ENCODE data around the gene EBI3. TPM values are rescaled to one million over a fixed set of nuclear protein-coding genes. Genes with fewer than 3 reads are reported as not detected.

Gene EBI3
- total and polyA plus RNA-seq, 2 of the 13 experiments (the other 11 are each of a cell fraction or from before 2014, with no cell fraction given), result 3.4 TPM; not detected in 1

- TF ChIP-seq ZNF609 (CRISPR knock-in tag; IDR thresholded peaks at IDR 0.05; ENCODE audit: borderline replicate concordance) (no peak), ZBTB39 (CRISPR knock-in tag; IDR thresholded peaks at IDR 0.05) (no peak), ZNF800 (CRISPR knock-in tag; IDR thresholded peaks at IDR 0.05) (no peak), IKZF5 (CRISPR knock-in tag; IDR thresholded peaks at IDR 0.05) (0 out of 2 replicates have a peak, but pooled peaks have one; percentile 53), HNRNPUL1 (IDR thresholded peaks at IDR 0.05; ENCODE audit: low read depth, low read length) (no peak), CC2D1A (CRISPR knock-in tag; IDR thresholded peaks at IDR 0.05) (no peak), ZNF737 (CRISPR knock-in tag; IDR thresholded peaks at IDR 0.05; ENCODE audit: borderline replicate concordance) (no peak), ARNTL (CRISPR knock-in tag; IDR thresholded peaks at IDR 0.05) (no peak), ZNF543 (CRISPR knock-in tag; IDR thresholded peaks at IDR 0.05) (no peak), JUN (CRISPR knock-in tag; IDR thresholded peaks at IDR 0.05) (no peak), BRCA1 (CRISPR knock-in tag; IDR thresholded peaks at IDR 0.05) (no peak), ZBTB7A (CRISPR knock-in tag; IDR thresholded peaks at IDR 0.05) (no peak), POGZ (CRISPR knock-in tag; IDR thresholded peaks at IDR 0.05) (peak; percentile 70), ZNF75D (CRISPR knock-in tag; IDR thresholded peaks at IDR 0.05; ENCODE audit: borderline replicate concordance) (no peak), ZBTB49 (CRISPR knock-in tag; IDR thresholded peaks at IDR 0.05; ENCODE audit: borderline replicate concordance) (no peak), THYN1 (CRISPR knock-in tag; IDR thresholded peaks at IDR 0.05; ENCODE audit: borderline replicate concordance, low read depth) (no peak)
Observed at GRCh38 chr19:4246767-4247593, 17.7 kb downstream of the EBI3 start, which contains the start of gene YJU2 (continued).
